CD14-positive monocyte (primary cell): ENCODE data around the gene MTHFR. TPM values are rescaled to one million over a fixed set of nuclear protein-coding genes. Genes with fewer than 3 reads are reported as not detected.

Source experiments
- DNase-seq, 3 donors: peaks; one replicate each; pipeline ENCODE4 v3.0.0-alpha.2; 2011 to 2022
- H2AFZ ChIP-seq: 2 replicates; pipeline ENCODE4 v1.6.0; 2012; ENCODE audit warnings: mild to moderate bottlenecking, low read depth, low read length, inconsistent platforms; ENCODE audit not compliant: insufficient read depth, poor library complexity, severe bottlenecking
- H3K27ac ChIP-seq, 2 donors: 1 replicate in 1 of 2; 2 replicates in 1 of 2; pipeline ENCODE4 v1.5.1; 2012 to 2013; ENCODE audit warnings: low read length in 2 of 2, control low read depth in 1 of 2, inconsistent platforms in 1 of 2, low read depth in 1 of 2, mild to moderate bottlenecking in 1 of 2
- H3K27me3 ChIP-seq, 2 donors: one replicate each; pipeline versions ENCODE4 v1.6.0 to v1.6.1; 2011 to 2013; ENCODE audit warnings: low read length in 2 of 2; ENCODE audit not compliant: control insufficient read depth in 2 of 2, insufficient read depth in 2 of 2
- H3K36me3 ChIP-seq, 2 donors: replicated peaks in 1 of 2; 1 replicate in 1 of 2; 2 replicates in 1 of 2; pipeline versions ENCODE4 v1.5.1 to v1.6.1; 2012 to 2013; ENCODE audit warnings: low read length in 2 of 2, control low read depth in 1 of 2, inconsistent platforms in 1 of 2, mild to moderate bottlenecking in 1 of 2; ENCODE audit not compliant: insufficient read depth in 2 of 2, control insufficient read depth in 1 of 2
- H3K4me1 ChIP-seq, 2 donors: 1 replicate in 1 of 2; 2 replicates in 1 of 2; pipeline versions ENCODE4 v1.5.1 to v1.6.1; 2012 to 2013; ENCODE audit warnings: low read length in 2 of 2, control low read depth in 1 of 2, inconsistent platforms in 1 of 2, mild to moderate bottlenecking in 1 of 2, moderate library complexity in 1 of 2; ENCODE audit not compliant: insufficient read depth in 2 of 2, control insufficient read depth in 1 of 2
- H3K4me2 ChIP-seq: replicated peaks from 2 replicates; pipeline ENCODE3; 2012; ENCODE audit warnings: low read length, moderate library complexity, mild to moderate bottlenecking; ENCODE audit not compliant: poor library complexity, severe bottlenecking; ENCODE audit errors: extremely low read depth
- H3K4me3 ChIP-seq, 3 experiments: fragments of 200-600 bp in 1 of 3; sonication (generic) in 1 of 3; replicated peaks in 1 of 3; 1 replicate in 2 of 3; 2 replicates in 1 of 3; pipeline ENCODE4 v1.5.1; 2011 to 2013; ENCODE audit warnings: low read length in 3 of 3, mild to moderate bottlenecking in 3 of 3, control low read depth in 2 of 3, low read depth in 2 of 3, inconsistent platforms in 1 of 3, moderate library complexity in 1 of 3
- H3K79me2 ChIP-seq: 2 replicates; pipeline ENCODE4 v1.6.0; 2012; ENCODE audit warnings: mild to moderate bottlenecking, control low read depth, inconsistent platforms, low read length, moderate library complexity; ENCODE audit not compliant: insufficient read depth
- H3K9ac ChIP-seq: 2 replicates; pipeline ENCODE4 v1.6.0; 2017; ENCODE audit warnings: low read length, mild to moderate bottlenecking; ENCODE audit not compliant: insufficient read depth, poor library complexity, severe bottlenecking
- H3K9me3 ChIP-seq, 2 donors: replicated peaks in 1 of 2; 1 replicate in 1 of 2; 2 replicates in 1 of 2; pipeline versions ENCODE4 v1.5.1 to v1.6.1; 2012 to 2013; ENCODE audit warnings: low read length in 2 of 2, control low read depth in 1 of 2; ENCODE audit not compliant: control insufficient read depth in 1 of 2, insufficient read depth in 1 of 2
- H4K20me1 ChIP-seq: 2 replicates; pipeline ENCODE4 v1.6.0; 2012; ENCODE audit warnings: mild to moderate bottlenecking, low read length, control low read depth, moderate library complexity; ENCODE audit not compliant: insufficient read depth
- H3K27ac Mint-ChIP-seq, 7 donors: one replicate each; pipeline ENCODE4 v1.8.0; 2020; ENCODE audit warnings: mild to moderate bottlenecking in 7 of 7, mixed read lengths in 7 of 7, moderate library complexity in 6 of 7, inconsistent platforms in 2 of 7
- H3K27me3 Mint-ChIP-seq, 3 donors: one replicate each; pipeline ENCODE4 v1.8.0; 2021 to 2022; ENCODE audit warnings: low read depth in 3 of 3, mild to moderate bottlenecking in 3 of 3, mixed read lengths in 3 of 3, moderate library complexity in 3 of 3, inconsistent platforms in 1 of 3
- H3K36me3 Mint-ChIP-seq, 2 donors: one replicate each; pipeline ENCODE4 v1.8.0; 2020; ENCODE audit warnings: mixed read lengths in 2 of 2, inconsistent platforms in 1 of 2, mild to moderate bottlenecking in 1 of 2
- H3K4me1 Mint-ChIP-seq: one replicate; pipeline ENCODE4 v1.8.0; 2020; ENCODE audit warnings: mild to moderate bottlenecking, mixed read lengths
- H3K4me3 Mint-ChIP-seq, 2 donors: one replicate each; pipeline ENCODE4 v1.8.0; 2020; ENCODE audit warnings: mild to moderate bottlenecking in 2 of 2, mixed read lengths in 2 of 2, moderate library complexity in 1 of 2
- H3K9me3 Mint-ChIP-seq, 7 donors: one replicate each; pipeline ENCODE4 v1.8.0; 2020 to 2022; ENCODE audit warnings: mixed read lengths in 7 of 7, mild to moderate bottlenecking in 6 of 7, moderate library complexity in 6 of 7, inconsistent platforms in 2 of 7
- CTCF ChIP-seq: fragments of 200-600 bp; IDR thresholded peaks from one replicate; pipeline ENCODE4 v1.8.0; 2022; ENCODE audit warnings: antibody characterized with exemption, mild to moderate bottlenecking
- WGBS: methylation state at CpG from one replicate; pipeline ENCODE4 v1.1.5; 2013; ENCODE audit warnings: missing lambda C conversion rate; ENCODE audit not compliant: insufficient coverage; 5-methylcytosine and 5-hydroxymethylcytosine counted together
- intact Hi-C, 2 donors: fragments of 100-400 bp; cut with micrococcal nuclease; formaldehyde crosslinking; loops; one replicate each; pipeline versions ENCODE4 v1.15.0 to v1.15.1; 2023
- polyA plus RNA-seq, 3 donors: library from polyadenylated mRNA; depleted of rRNA in 1 of 3; unstranded in 2 of 3; stranded (reverse) in 1 of 3; fragments of 300-500 nt in 2 of 3; fragments of >200 nt in 1 of 3; fragmentation: Illumina TruSeq in 2 of 3; gene quantifications; 1 replicate in 2 of 3; 2 replicates in 1 of 3; pipeline ENCODE4 v1.2.3, GENCODE V29; 2012 to 2021

MTHFR gene
- polyA plus RNA-seq, 3 donors: 4.5 to 41.9 (median 8.5) TPM

- Histone ChIP-seq H3K4me1 (no peaks in the 10 kb centered on the region), H3K36me3 (peaks cover 93 to 99% of the 10 kb centered on the region in 2 donors), H3K4me3 (no peak overlapping the region), H3K4me2 (no peak overlapping the region), H4K20me1 (peaks cover 8% of the 10 kb centered on the region), H2AFZ (no peak overlapping the region), H3K27ac (no peak overlapping the region), H3K27me3 (no peaks in the 10 kb centered on the region), H3K9ac (no peak overlapping the region), H3K9me3 (no peaks in the 10 kb centered on the region), H3K79me2 (no peaks in the 10 kb centered on the region)
- TF ChIP-seq CTCF: no peak
- intact Hi-C loops: no loop called here
- no peak for DNase-seq
- H3K27ac Mint-ChIP-seq: peak overlapping the region in 2 of 7 donors; percentile 69 to 80
- peaks cover 0 to 3% (median 2%) of the 10 kb centered on the region in 3 donors for H3K27me3 Mint-ChIP-seq
- H3K4me1 Mint-ChIP-seq: no peaks in the 10 kb centered on the region
- peaks cover 87 to 89% of the 10 kb centered on the region in 2 donors for H3K36me3 Mint-ChIP-seq
- H3K9me3 Mint-ChIP-seq: no peaks in the 10 kb centered on the region
- 94% methylated on average over 19 of the region's 19 CpGs for WGBS
- H3K4me3 Mint-ChIP-seq: no peak overlapping the region
Measured at GRCh38 chr1:11828511-11828910, 22.7 kb upstream of the MTHFR start.

- Histone ChIP-seq H3K4me3 (no peak overlapping the region), H3K9ac (no peak overlapping the region), H3K36me3 (peaks cover 93 to 99% of the 10 kb centered on the region in 2 donors), H3K4me2 (no peak overlapping the region), H3K79me2 (no peaks in the 10 kb centered on the region), H3K9me3 (no peaks in the 10 kb centered on the region), H2AFZ (no peak overlapping the region), H3K4me1 (no peaks in the 10 kb centered on the region), H3K27ac (no peak overlapping the region), H4K20me1 (peaks cover 2% of the 10 kb centered on the region), H3K27me3 (no peaks in the 10 kb centered on the region)
- Mint-ChIP-seq H3K9me3 (no peaks in the 10 kb centered on the region), H3K27me3 (peaks cover 0 to 3% (median 2%) of the 10 kb centered on the region in 3 donors), H3K4me3 (no peak overlapping the region), H3K4me1 (no peaks in the 10 kb centered on the region), H3K27ac (peak overlapping the region in 2 of 7 donors; percentile 25 to 32), H3K36me3 (peaks cover 83 to 91% of the 10 kb centered on the region in 2 donors)
- TF ChIP-seq CTCF: no peak
- DNase-seq: no peak
- intact Hi-C loops: no loop called here
- 80% methylated on average over 1 of the region's 9 CpGs for WGBS
Measured at GRCh38 chr1:11826946-11827345, 21.2 kb upstream of the MTHFR start.
